Keratinocyte (primary cell): ENCODE measurements around the gene C1R.

Experiments
- CTCF ChIP-seq, 3 experiments: IDR thresholded peaks in 1 of 3; conservative IDR thresholded peaks in 1 of 3; optimal IDR thresholded peaks in 1 of 3; 2 replicates in 2 of 3; 3 replicates in 1 of 3; pipeline versions ENCODE3 to v1.5.1; 2011; ENCODE audit warnings: low read length in 3 of 3, mild to moderate bottlenecking in 3 of 3, moderate library complexity in 2 of 3, control low read depth in 1 of 3, inconsistent platforms in 1 of 3; ENCODE audit not compliant: insufficient read depth in 2 of 3; ENCODE audit errors: extremely low read depth in 1 of 3
- EZH2 ChIP-seq: IDR thresholded peaks from one replicate; pipeline ENCODE4 v1.6.1; 2012; ENCODE audit warnings: inconsistent platforms, mild to moderate bottlenecking, low read length, moderate library complexity

- TF ChIP-seq EZH2 (no peak), CTCF (optimal IDR thresholded peaks at IDR 0.05 in 1 of 3, IDR thresholded peaks at IDR 0.05 in 1 of 3, conservative IDR thresholded peaks at IDR 0.05 in 1 of 3; ENCODE audit: extremely low read depth in 1 of 3, insufficient read depth in 2 of 3, low read length in 3 of 3) (no peak)
These were observed 25.4 kb upstream of the C1R start for GRCh38 chr12:7117670-7118069.
